Neural progenitor cell (in vitro differentiated cells): Measurements from ENCODE around the gene PRR18. TPM values are rescaled to one million over a fixed set of nuclear protein-coding genes. Genes with fewer than 3 reads are reported as not detected.
A peak's percentile ranks its signal among the peaks of the same experiment; 100 is the strongest.

Source experiments
- DNase-seq: peaks from one replicate; pipeline ENCODE4 v3.0.0-alpha.2; 2016; ENCODE audit warnings: low spot score
- H2AFZ ChIP-seq: fragments of 200-600 bp; sonication (generic); replicated peaks from 2 replicates; pipeline ENCODE4 v1.6.1; 2016; ENCODE audit warnings: antibody characterized with exemption
- H3F3A ChIP-seq: fragments of 200-600 bp; sonication (generic); 2 replicates; pipeline ENCODE4 v1.6.1; 2016; ENCODE audit warnings: antibody characterized with exemption, low read depth
- H3K27ac ChIP-seq: fragments of 200-600 bp; sonication (generic); 2 replicates; pipeline ENCODE4 v1.5.1; 2016; ENCODE audit warnings: mild to moderate bottlenecking
- H3K27me3 ChIP-seq: fragments of 200-600 bp; sonication (generic); 2 replicates; pipeline ENCODE4 v1.6.1; 2016; ENCODE audit warnings: mild to moderate bottlenecking, moderate library complexity
- H3K36me3 ChIP-seq: fragments of 200-600 bp; sonication (generic); 2 replicates; pipeline ENCODE4 v1.5.1; 2016
- H3K4me1 ChIP-seq: fragments of 200-600 bp; sonication (generic); 2 replicates; pipeline ENCODE4 v1.6.1; 2016; ENCODE audit warnings: mixed run types
- H3K4me2 ChIP-seq: fragments of 200-600 bp; sonication (generic); 2 replicates; pipeline ENCODE4 v1.6.1; 2016
- H3K4me3 ChIP-seq: fragments of 200-600 bp; sonication (generic); 2 replicates; pipeline ENCODE4 v1.5.1; 2016
- H3K79me2 ChIP-seq: fragments of 200-600 bp; sonication (generic); 2 replicates; pipeline ENCODE4 v1.6.1; 2016; ENCODE audit warnings: low read depth
- H3K9ac ChIP-seq: fragments of 200-600 bp; sonication (generic); 2 replicates; pipeline ENCODE4 v1.6.1; 2016
- H3K9me3 ChIP-seq: fragments of 200-600 bp; sonication (generic); 2 replicates; pipeline ENCODE4 v1.5.1; 2016; ENCODE audit warnings: low read depth
- H4K20me1 ChIP-seq: fragments of 200-600 bp; sonication (generic); 2 replicates; pipeline ENCODE4 v1.6.1; 2016; ENCODE audit warnings: low read depth
- H3K27ac Mint-ChIP-seq: 3 replicates; pipeline ENCODE4 v1.8.0; 2021; ENCODE audit warnings: mixed read lengths
- H3K27me3 Mint-ChIP-seq: 2 replicates; pipeline ENCODE4 v1.8.0; 2022; ENCODE audit warnings: low read depth, mild to moderate bottlenecking, inconsistent platforms, moderate library complexity, mixed read lengths; ENCODE audit not compliant: insufficient read depth
- H3K36me3 Mint-ChIP-seq: 3 replicates; pipeline ENCODE4 v1.8.0; 2021; ENCODE audit warnings: mixed read lengths
- H3K4me1 Mint-ChIP-seq: 3 replicates; pipeline ENCODE4 v1.8.0; 2021; ENCODE audit warnings: mixed read lengths
- H3K4me3 Mint-ChIP-seq: 3 replicates; pipeline ENCODE4 v1.8.0; 2021; ENCODE audit warnings: mild to moderate bottlenecking, moderate library complexity, mixed read lengths
- H3K9me3 Mint-ChIP-seq: 3 replicates; pipeline ENCODE4 v1.8.0; 2020; ENCODE audit warnings: mixed read lengths
- EZH2 ChIP-seq: fragments of 200-600 bp; sonication (generic); IDR thresholded peaks from 2 replicates; pipeline ENCODE4 v1.6.1; 2017; ENCODE audit warnings: antibody characterized with exemption, mild to moderate bottlenecking, moderate library complexity
- EZH2phosphoT487 ChIP-seq: fragments of 200-600 bp; sonication (generic); IDR thresholded peaks from 2 replicates; pipeline ENCODE4 v1.6.1; 2017; ENCODE audit warnings: antibody characterized with exemption
- total RNA-seq: library from RNA; depleted of rRNA; stranded (reverse); fragments of >200 nt; gene quantifications from 2 replicates; pipeline ENCODE4 v1.2.3, GENCODE V29; 2015; ENCODE audit warnings: low replicate concordance
- TF ChIP-seq, protein P1 (sequence below): fragments of 200-600 bp; sonication (generic); IDR thresholded peaks from 2 replicates; pipeline ENCODE4 v1.5.1; 2017; ENCODE audit warnings: antibody characterized with exemption, mild to moderate bottlenecking

Gene PRR18
- total RNA-seq, 1 donor from 2014 or later = 0.13 TPM

DNA sequence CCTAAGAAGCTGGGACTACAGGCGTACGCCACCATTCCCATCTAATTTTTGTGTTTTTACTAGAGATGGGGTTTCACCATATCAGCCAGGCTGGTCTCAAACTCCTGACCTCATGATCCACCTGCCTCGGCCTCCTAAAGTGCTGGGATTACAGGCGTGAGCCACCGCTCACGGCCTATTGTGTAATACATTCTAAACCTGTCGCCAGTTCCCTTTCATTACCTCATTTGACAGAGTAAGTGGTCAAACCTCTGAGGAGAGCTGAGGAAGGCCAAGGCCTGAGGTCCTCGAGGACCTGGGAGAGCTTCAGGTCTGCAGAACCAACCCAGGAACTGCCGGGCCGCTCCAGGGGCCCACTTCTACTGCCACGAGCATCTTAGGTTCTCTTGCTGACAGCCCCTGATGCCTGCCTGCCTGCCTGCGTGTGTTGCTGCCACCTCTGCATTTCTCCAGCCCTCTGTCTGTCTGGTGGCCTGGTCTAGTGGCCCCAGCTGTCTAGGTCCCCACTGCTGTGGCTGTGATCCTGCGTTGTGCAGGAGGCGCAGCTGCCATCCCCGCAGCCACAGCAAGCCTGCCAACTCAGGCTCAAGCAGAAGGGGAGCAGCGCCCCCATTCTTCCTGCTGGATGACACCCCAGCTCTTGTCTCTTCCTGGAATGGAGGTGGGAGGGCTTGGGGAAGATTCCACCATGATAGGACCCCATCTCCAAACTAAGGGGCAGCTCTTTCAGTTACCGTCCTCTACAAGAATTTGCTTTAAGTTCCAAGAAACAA is 45.3 kb downstream of the PRR18 start:
- H3F3A ChIP-seq = no peaks in the 10 kb centered on the region
- no peak overlapping the region for H3K4me2 ChIP-seq
- H3K4me3 ChIP-seq = no peak overlapping the region
- Mint-ChIP-seq H3K4me3 (no peak overlapping the region), H3K27ac (no peak overlapping the region), H3K36me3 (no peaks in the 10 kb centered on the region), H3K4me1 (peaks cover 23% of the 10 kb centered on the region), H3K9me3 (no peaks in the 10 kb centered on the region), H3K27me3 (peaks cover 5% of the 10 kb centered on the region)
- H3K9ac ChIP-seq = no peak overlapping the region
- no peak for DNase-seq
- TF ChIP-seq, protein P1, sequence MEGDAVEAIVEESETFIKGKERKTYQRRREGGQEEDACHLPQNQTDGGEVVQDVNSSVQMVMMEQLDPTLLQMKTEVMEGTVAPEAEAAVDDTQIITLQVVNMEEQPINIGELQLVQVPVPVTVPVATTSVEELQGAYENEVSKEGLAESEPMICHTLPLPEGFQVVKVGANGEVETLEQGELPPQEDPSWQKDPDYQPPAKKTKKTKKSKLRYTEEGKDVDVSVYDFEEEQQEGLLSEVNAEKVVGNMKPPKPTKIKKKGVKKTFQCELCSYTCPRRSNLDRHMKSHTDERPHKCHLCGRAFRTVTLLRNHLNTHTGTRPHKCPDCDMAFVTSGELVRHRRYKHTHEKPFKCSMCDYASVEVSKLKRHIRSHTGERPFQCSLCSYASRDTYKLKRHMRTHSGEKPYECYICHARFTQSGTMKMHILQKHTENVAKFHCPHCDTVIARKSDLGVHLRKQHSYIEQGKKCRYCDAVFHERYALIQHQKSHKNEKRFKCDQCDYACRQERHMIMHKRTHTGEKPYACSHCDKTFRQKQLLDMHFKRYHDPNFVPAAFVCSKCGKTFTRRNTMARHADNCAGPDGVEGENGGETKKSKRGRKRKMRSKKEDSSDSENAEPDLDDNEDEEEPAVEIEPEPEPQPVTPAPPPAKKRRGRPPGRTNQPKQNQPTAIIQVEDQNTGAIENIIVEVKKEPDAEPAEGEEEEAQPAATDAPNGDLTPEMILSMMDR = no peak
- no peak for TF ChIP-seq EZH2
- no peak for TF ChIP-seq EZH2phosphoT487
- H2AFZ ChIP-seq = no peak overlapping the region
- H3K27me3 ChIP-seq = peaks cover 19% of the 10 kb centered on the region
- H3K36me3 ChIP-seq = no peaks in the 10 kb centered on the region
- no peak overlapping the region for H3K27ac ChIP-seq
- peaks cover 15% of the 10 kb centered on the region for H3K4me1 ChIP-seq
- no peaks in the 10 kb centered on the region for H3K9me3 ChIP-seq
- no peaks in the 10 kb centered on the region for H3K79me2 ChIP-seq
- no peaks in the 10 kb centered on the region for H4K20me1 ChIP-seq

- H3K27ac ChIP-seq = no peak overlapping the region
- H3K9me3 ChIP-seq = no peaks in the 10 kb centered on the region
- TF ChIP-seq, protein P1 = no peak
- TF ChIP-seq EZH2phosphoT487 (no peak), EZH2 (no peak)
- Mint-ChIP-seq H3K27me3 (peaks cover 16% of the 10 kb centered on the region), H3K27ac (peak overlapping the region; percentile 82), H3K36me3 (no peaks in the 10 kb centered on the region), H3K9me3 (no peaks in the 10 kb centered on the region), H3K4me3 (no peak overlapping the region), H3K4me1 (peaks cover 27% of the 10 kb centered on the region)
- peak overlapping the region; percentile 49 for H3K4me2 ChIP-seq
- H3K79me2 ChIP-seq = no peaks in the 10 kb centered on the region
- peaks cover 5% of the 10 kb centered on the region for H3F3A ChIP-seq
- DNase-seq = peak; percentile 77
- H3K27me3 ChIP-seq = peaks cover 35% of the 10 kb centered on the region
- H3K4me1 ChIP-seq = peaks cover 15% of the 10 kb centered on the region
- no peak overlapping the region for H3K9ac ChIP-seq
- no peaks in the 10 kb centered on the region for H4K20me1 ChIP-seq
- H3K36me3 ChIP-seq = no peaks in the 10 kb centered on the region
- H2AFZ ChIP-seq = peak overlapping the region; percentile 35
- no peak overlapping the region for H3K4me3 ChIP-seq
These were observed 48.8 kb downstream of the PRR18 start for GRCh38 chr6:166259296-166259977.

DNA sequence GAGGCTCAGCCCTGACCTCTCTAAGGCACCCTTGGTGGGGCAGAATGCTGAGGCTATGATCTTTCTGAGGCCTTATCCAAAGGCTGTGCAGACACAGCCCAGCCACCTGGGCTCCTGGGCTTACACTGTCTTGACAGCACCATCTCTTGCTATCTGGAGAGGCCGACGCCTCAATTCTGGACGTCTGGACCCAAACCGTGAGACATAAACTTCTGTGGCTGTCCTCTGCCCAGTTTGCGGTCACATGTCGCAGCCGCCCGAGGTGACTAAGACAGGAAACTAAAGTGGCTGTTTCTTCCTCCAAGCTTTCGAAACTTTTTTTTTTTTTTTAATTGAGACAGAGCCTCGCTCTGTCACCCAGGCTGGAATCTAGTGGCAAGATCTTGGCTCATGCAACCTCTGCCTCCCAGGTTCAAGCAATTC is 49.3 kb downstream of the PRR18 start:
- Mint-ChIP-seq H3K27me3 (peaks cover 22% of the 10 kb centered on the region), H3K4me1 (peaks cover 29% of the 10 kb centered on the region), H3K9me3 (no peaks in the 10 kb centered on the region), H3K4me3 (no peak overlapping the region), H3K36me3 (no peaks in the 10 kb centered on the region), H3K27ac (peak overlapping the region; percentile 60)
- no peak overlapping the region for H3K4me3 ChIP-seq
- no peaks in the 10 kb centered on the region for H3K79me2 ChIP-seq
- no peak overlapping the region for H3K9ac ChIP-seq
- no peak for DNase-seq
- H3K9me3 ChIP-seq = no peaks in the 10 kb centered on the region
- TF ChIP-seq, protein P1 = no peak
- TF ChIP-seq EZH2phosphoT487 (no peak), EZH2 (no peak)
- H2AFZ ChIP-seq = no peak overlapping the region
- no peaks in the 10 kb centered on the region for H3K36me3 ChIP-seq
- peaks cover 9% of the 10 kb centered on the region for H3F3A ChIP-seq
- no peak overlapping the region for H3K4me2 ChIP-seq
- no peaks in the 10 kb centered on the region for H4K20me1 ChIP-seq
- no peak overlapping the region for H3K27ac ChIP-seq
- peaks cover 41% of the 10 kb centered on the region for H3K27me3 ChIP-seq
- H3K4me1 ChIP-seq = peaks cover 18% of the 10 kb centered on the region
